AG09319 (cell line): Measurements from ENCODE around the gene RBM39.

Experiments used
- DNase-seq: peaks from one replicate; pipeline ENCODE4 v3.0.0-alpha.2; 2010; ENCODE audit warnings: low read depth; ENCODE audit errors: extremely low read depth
- TF ChIP-seq, protein P1 (sequence below): IDR thresholded peaks from 2 replicates; pipeline ENCODE4 v1.5.1; 2011; ENCODE audit warnings: low read depth, mild to moderate bottlenecking, inconsistent platforms, low read length, moderate library complexity

Gene RBM39

GRCh38 chr20:35680452-35681183, 61.4 kb downstream of the RBM39 start:
- DNase-seq, result no peak
- TF ChIP-seq, protein P1, sequence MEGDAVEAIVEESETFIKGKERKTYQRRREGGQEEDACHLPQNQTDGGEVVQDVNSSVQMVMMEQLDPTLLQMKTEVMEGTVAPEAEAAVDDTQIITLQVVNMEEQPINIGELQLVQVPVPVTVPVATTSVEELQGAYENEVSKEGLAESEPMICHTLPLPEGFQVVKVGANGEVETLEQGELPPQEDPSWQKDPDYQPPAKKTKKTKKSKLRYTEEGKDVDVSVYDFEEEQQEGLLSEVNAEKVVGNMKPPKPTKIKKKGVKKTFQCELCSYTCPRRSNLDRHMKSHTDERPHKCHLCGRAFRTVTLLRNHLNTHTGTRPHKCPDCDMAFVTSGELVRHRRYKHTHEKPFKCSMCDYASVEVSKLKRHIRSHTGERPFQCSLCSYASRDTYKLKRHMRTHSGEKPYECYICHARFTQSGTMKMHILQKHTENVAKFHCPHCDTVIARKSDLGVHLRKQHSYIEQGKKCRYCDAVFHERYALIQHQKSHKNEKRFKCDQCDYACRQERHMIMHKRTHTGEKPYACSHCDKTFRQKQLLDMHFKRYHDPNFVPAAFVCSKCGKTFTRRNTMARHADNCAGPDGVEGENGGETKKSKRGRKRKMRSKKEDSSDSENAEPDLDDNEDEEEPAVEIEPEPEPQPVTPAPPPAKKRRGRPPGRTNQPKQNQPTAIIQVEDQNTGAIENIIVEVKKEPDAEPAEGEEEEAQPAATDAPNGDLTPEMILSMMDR, result no peak

- TF ChIP-seq, protein P1, result no peak
- no peak for DNase-seq
Measured at GRCh38 chr20:35674921-35675320, 67.1 kb downstream of the RBM39 start.

GRCh38 chr20:35673884-35674283, 68.2 kb downstream of the RBM39 start:
- TF ChIP-seq, protein P1, result no peak
- no peak for DNase-seq

DNA sequence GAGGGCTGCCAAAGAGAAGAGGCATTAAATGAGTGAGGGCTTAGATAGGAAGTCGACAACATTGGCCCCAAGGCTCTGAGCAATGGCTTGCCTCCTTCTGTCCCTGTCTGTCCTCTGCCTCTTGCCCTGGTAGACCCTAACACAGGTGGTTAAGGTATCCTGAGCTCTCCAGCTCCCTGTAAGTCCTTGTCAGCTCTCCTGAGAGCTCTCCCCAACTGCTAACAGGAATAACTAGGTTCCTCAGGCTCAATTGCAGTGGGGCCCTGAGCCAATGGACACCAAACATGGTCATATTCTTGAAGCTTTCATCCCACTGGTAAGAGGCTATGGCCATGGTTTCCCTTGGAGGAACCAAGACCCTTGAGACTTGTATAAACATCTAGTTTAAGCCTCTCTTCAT, 72.4 kb downstream of the RBM39 start:
- TF ChIP-seq, protein P1, result no peak
- DNase-seq, result no peak

DNA sequence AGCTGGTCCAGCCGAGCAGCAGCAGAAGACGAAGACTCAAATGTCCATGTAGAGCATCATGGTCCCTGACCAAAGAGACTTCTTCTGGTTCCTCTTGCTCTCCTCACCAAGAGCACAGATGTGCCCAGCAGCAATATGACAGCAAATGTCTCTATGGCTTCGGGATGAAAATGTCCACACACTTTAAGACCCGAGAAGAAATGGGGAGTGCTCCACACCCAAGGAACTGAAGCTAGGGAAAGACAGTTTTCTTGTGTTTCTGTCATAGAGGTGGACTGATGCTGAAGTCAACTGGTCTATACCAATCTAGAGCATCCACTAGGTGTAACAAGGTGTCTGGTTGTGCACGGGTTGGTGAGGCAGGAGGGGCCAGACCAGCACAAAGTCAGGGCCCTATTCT, 72.8 kb downstream of the RBM39 start:
- TF ChIP-seq, protein P1, result no peak

DNA sequence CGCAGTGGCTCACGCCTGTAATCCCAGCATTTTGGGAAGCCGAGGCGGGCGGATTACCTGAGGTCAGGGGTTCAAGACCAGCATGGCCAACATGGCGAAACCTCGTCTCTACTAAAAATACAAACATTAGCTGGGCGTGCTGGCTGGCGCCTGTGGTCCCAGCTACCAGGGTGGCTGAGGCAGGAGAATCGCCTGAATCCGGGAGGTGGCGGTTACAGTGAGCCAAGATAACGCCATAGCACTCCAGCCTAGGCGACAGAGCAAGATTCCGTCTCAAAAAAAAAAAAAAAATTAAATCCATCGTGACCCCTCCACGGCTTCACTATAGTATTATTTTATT, 76.1 kb downstream of the RBM39 start:
- no peak for DNase-seq
- TF ChIP-seq, protein P1, result no peak

More for the DNA sequence above, 72.8 kb downstream of the RBM39 start:
- DNase-seq, result no peak

GRCh38 chr20:35664466-35665206, 77.4 kb downstream of the RBM39 start, which contains the start of the genes CPNE1 and RBM12:
TSS of gene CPNE1 (minus strand) at chr20:35664900. CDS start at chr20:35632923, 31,977 bp downstream.
TSS of gene RBM12 (minus strand) at chr20:35664900. CDS start at chr20:35655322, 9,578 bp downstream.
- TF ChIP-seq, protein P1, result no peak
- peak; percentile 83 for DNase-seq
